ENCODE data around the gene MAP3K3. TPM values are rescaled to one million over a fixed set of nuclear protein-coding genes. Genes with fewer than 3 reads are reported as not detected.

The MAP3K3 gene
- polyA plus RNA-seq, 1 donor from 2014 or later: 16.6 TPM

- no peaks in the 10 kb centered on the region for H3K9me3 ChIP-seq (ENCODE audit: low read length)
- no peaks in the 10 kb centered on the region for H3K79me2 ChIP-seq (replicated peaks; ENCODE audit: insufficient read depth, low read length)
- no peak overlapping the region for H3K4me3 ChIP-seq (ENCODE audit: low read length)
- no peaks in the 10 kb centered on the region for H3K27me3 ChIP-seq (ENCODE audit: insufficient read depth, low read depth, low read length)
- H2AFZ ChIP-seq (ENCODE audit: low read depth, low read length): no peak overlapping the region
- TF ChIP-seq REST (IDR thresholded peaks at IDR 0.05; ENCODE audit: borderline replicate concordance) (no peak), TAF1 (IDR thresholded peaks at IDR 0.05; ENCODE audit: low read depth) (no peak), MXI1 (conservative IDR thresholded peaks at IDR 0.05; ENCODE audit: poor library complexity, severe bottlenecking) (no peak), CTCF (IDR thresholded peaks at IDR 0.05; ENCODE audit: poor library complexity, severe bottlenecking) (no peak), EP300 (conservative IDR thresholded peaks at IDR 0.05; ENCODE audit: poor library complexity, severe bottlenecking) (no peak), EZH2 (IDR thresholded peaks at IDR 0.05; ENCODE audit: borderline replicate concordance, insufficient read depth, low read length, poor library complexity, severe bottlenecking) (no peak), RAD21 (conservative IDR thresholded peaks at IDR 0.05) (no peak), POLR2AphosphoS5 (IDR thresholded peaks at IDR 0.05) (no peak), SMC3 (conservative IDR thresholded peaks at IDR 0.05; ENCODE audit: poor library complexity) (no peak)
- no peaks in the 10 kb centered on the region for H3K36me3 ChIP-seq (ENCODE audit: insufficient read depth, low read length)
- H3F3A ChIP-seq (ENCODE audit: insufficient read depth, low read length, poor library complexity, severe bottlenecking): no peaks in the 10 kb centered on the region
- H3K27ac ChIP-seq (ENCODE audit: low read length): no peak overlapping the region
- H4K20me1 ChIP-seq (ENCODE audit: insufficient read depth): no peaks in the 10 kb centered on the region
- H3K9ac ChIP-seq (ENCODE audit: low read length): no peak overlapping the region
- H3K4me2 ChIP-seq (ENCODE audit: low read length): no peak overlapping the region
- no peaks in the 10 kb centered on the region for H3K9me2 ChIP-seq (ENCODE audit: insufficient read depth, low read length)
These were observed 67.3 kb downstream of the MAP3K3 start for GRCh38 chr17:63689479-63689878.

GRCh38 chr17:63692195-63692816 lies 70.1 kb downstream of the MAP3K3 start:
- Histone ChIP-seq H3K9me2 (ENCODE audit: insufficient read depth, low read length) (no peaks in the 10 kb centered on the region), H3K9me3 (ENCODE audit: low read length) (no peaks in the 10 kb centered on the region), H3K27me3 (ENCODE audit: insufficient read depth, low read depth, low read length) (no peaks in the 10 kb centered on the region), H4K20me1 (ENCODE audit: insufficient read depth) (no peaks in the 10 kb centered on the region), H3F3A (ENCODE audit: insufficient read depth, low read length, poor library complexity, severe bottlenecking) (no peaks in the 10 kb centered on the region), H2AFZ (ENCODE audit: low read depth, low read length) (no peak overlapping the region), H3K4me3 (ENCODE audit: low read length) (no peak overlapping the region), H3K4me2 (ENCODE audit: low read length) (no peak overlapping the region), H3K9ac (ENCODE audit: low read length) (no peak overlapping the region), H3K27ac (ENCODE audit: low read length) (no peak overlapping the region), H3K36me3 (ENCODE audit: insufficient read depth, low read length) (no peaks in the 10 kb centered on the region), H3K79me2 (replicated peaks; ENCODE audit: insufficient read depth, low read length) (no peaks in the 10 kb centered on the region)
- TF ChIP-seq EP300 (conservative IDR thresholded peaks at IDR 0.05; ENCODE audit: poor library complexity, severe bottlenecking): no peak
- TF ChIP-seq EZH2 (IDR thresholded peaks at IDR 0.05; ENCODE audit: borderline replicate concordance, insufficient read depth, low read length, poor library complexity, severe bottlenecking): no peak
- TF ChIP-seq SMC3 (conservative IDR thresholded peaks at IDR 0.05; ENCODE audit: poor library complexity): no peak
- no peak for TF ChIP-seq CTCF (IDR thresholded peaks at IDR 0.05; ENCODE audit: poor library complexity, severe bottlenecking)
